Stimulated activated CD4-positive, alpha-beta T cell treated with anti-CD3 and anti-CD28 coated beads, TNF-alpha, amount 100 ng/mL, for 4 hours (primary cell): ENCODE measurements around the gene APLF.
"Not testable (repeated sequence)": the region's sequence is repeated elsewhere in the genome, so short reads cannot be mapped to it uniquely, and the experiment has no call there.

ENCODE experiments used
- DNase-seq, 3 experiments: peaks; one replicate each; pipeline ENCODE4 v3.0.0-alpha.2; 2020; ENCODE audit warnings: low read depth in 3 of 3

APLF gene

DNA sequence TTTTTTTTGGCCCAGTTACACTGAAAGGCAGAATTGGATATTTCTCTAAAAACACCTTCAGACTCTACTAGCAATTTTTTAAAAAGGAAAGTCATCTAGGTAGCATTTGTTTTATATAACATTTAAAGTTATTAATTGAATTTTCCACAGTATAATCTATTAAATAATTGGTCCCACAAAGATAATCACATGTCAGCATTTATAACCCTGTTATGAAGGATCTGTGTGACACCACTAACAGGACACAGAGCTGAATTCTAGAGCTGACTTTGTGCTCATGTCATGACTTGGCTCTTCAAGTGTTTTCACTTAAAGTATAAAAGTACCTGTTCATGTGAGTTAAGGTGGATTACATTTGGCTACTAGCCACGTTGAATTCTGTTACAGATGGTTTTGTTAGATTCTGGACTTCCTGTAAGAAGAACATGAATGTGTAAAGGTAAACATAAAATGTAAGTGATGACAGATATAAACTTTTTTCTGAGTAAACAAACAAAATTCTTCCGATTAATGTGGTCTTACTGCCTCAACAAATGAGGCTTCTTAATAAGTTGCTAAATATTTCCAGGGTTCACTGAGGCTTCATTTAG is 106.9 kb downstream of the APLF start:
- no peak for DNase-seq

DNA sequence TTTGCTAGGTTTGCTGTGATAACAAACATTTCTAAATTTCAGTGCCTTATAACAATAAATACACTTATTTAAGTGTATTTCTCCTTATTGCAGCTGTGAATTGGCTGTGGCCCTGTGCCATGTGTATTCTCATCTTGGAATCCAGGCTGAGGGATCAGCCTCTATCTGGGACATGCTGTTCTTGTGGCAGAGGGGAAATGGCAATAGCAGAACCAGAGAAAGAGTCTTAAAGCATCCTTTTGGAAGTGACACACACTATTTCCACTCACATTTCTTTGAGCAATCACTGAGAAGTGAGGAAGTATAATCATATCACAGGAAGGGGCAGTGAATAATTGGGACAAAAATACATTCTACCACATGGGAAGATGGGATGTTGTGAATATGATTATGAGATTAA is 109.8 kb downstream of the APLF start:
- DNase-seq: no peak

DNA sequence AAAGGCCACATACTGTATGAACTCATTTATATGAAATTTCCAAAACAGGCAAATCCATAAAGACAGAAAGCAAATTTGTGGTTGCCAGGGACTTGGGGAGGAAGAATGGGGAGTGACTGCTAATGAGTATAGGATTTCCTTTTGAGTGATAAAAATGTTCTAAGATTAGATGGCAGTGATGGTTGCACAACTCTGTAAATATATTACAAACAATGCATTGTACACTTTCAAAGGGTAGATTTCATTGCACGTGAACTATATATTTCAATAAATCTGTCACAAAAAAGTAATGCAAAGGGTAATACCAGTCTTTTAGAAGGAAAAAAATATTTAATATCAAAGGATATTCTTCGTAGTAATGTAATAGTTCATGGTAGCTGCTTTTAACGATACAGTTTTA is 112.3 kb downstream of the APLF start:
- no peak for DNase-seq

DNA sequence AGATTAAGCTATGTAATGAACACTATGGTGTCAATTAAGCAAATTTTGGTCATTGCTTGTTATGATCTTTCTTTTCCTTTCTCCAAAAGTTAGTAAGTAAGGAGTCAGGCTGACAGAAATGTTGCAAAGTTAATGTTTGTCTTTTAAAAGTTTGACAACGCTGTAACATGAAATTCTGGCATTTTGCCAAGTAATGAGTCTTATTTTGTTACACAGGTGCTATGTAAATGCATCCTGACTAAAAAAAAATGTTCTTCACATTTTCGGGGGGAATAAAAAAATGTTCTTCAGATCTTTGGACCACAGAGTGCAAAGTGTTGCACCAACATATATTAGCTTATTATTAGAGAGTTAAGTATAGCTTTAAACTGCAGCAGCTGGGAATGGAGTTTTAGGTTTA is 121.2 kb downstream of the APLF start:
- DNase-seq: no peak

DNA sequence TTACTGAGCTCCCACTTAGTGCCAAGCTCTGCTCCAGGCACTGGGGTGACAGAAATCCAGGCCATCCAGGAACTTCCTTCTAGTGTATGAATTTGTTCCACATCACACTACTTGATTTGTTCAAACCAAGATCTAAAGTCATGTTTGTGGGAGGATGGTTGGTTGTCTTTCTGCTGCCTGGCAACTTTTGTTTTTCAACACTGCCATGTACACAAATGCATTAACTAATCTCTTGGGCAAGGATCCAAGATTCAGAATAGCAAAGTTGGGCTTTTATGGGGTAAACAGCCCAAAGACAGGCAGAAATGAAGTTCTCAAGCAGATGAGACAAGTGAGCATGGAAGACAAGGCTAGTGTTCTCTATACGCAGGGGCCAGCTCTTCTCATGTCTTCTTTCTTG is 122.6 kb downstream of the APLF start:
- no peak for DNase-seq

DNA sequence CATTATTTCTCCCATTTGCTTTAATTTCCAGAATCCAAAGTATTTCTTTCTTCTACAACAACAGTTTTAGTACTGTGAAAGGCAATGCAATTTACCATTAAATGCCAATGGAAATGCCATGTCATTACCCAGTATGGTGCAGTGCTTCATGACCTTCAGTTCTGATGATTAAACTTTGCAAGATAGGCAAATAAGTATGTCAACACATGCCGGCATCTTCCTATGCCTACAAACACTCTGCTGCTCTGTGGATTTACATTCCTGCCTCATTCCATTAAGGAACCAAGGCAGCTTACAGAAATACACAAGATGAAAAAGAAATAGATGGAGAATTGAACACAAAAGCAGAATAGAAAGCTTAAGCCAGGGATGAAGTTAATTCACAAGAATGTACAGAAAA is 123.3 kb downstream of the APLF start:
- no peak for DNase-seq

DNA sequence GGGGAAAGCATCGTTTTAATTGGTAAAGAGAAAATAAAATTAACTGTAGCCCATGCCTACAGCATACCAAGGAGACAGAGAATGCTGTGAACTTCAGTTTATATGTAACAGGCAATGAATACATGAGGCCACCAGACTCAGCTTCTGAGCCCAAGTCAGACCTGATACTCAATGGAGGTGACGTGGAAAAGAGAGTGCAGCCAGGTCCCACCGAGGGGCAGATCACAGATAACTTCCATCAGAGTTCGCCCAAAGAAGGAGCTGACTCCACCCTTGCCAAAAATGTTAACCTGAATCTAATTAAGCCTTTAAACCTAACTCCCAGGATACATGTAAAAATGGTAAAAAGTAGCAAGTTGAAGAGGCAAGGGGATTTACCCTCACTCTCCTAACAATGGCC is 123.8 kb downstream of the APLF start:
- no peak for DNase-seq

DNA sequence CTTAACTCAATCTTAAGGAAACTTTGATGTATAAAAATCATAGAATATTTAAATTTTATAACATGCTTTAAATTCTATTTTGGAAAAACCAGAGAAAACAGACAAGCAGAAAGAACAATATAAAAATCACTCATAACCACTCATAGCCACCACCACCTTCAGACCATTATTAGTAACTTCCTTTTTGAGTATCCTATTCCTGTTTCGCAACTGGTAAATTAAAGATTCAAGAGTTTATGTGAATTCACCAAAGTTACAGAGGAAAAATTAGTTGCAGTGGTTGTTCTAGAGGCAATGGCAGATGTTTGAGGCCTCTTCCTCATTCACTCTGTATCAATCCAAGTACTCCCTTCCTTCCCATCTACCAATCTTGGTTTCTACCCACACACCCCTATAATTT is 126.7 kb downstream of the APLF start:
- DNase-seq: no peak

DNA sequence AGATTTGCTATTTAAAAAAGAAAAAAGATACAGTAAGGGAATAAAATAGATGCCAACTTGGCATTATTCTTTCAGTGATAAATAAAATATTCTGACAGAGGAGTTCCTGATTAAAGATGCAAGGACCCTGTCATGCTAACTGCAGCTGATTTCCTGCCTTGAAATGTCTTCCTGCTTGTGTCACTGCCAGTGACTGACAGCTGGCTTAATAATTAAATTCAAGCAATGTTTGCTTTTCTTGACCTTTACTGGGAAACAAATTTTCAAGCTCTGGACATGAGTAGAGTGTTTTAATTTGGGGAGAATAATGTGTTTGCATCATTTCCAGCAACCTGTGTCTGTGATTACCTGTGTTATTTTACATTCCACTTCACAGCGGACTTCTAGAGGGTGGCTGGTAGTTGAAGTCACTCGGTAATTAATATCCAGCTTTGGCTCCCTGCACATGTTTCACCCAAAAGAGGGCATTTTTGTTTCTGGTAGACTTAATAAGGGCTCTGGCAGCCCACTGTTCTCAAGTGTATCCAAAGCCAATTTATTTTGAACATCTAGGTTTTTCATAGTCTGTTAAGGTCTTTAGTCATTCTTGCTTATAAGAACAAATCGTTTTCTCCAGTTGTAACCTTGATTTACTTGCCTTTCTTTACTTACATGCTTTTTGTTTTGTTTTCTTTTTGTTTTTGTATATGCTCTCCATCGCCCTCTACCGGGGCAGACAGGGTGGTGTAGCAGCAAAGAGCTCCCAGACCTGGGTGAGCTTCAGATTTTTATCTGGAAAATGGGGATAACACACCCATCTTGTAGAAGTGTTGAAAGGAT is 127.5 kb downstream of the APLF start:
- DNase-seq: peak in 2 of 3 experiments; percentile 19 to 37

DNA sequence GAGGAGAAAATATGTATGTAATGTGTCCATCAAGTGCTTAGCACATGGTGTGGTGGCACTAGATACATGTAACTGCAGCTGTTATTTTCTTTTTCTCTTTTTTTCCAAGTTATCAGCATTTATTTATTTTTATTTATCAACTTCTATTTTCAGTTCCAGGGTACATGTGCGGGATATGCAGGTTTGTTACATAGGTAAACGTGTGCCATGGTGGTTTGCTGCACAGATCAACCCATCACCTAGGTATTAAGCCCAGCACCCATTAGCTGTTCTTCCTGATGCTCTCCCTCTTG is 128.1 kb downstream of the APLF start:
- not testable (repeated sequence) for DNase-seq

DNA sequence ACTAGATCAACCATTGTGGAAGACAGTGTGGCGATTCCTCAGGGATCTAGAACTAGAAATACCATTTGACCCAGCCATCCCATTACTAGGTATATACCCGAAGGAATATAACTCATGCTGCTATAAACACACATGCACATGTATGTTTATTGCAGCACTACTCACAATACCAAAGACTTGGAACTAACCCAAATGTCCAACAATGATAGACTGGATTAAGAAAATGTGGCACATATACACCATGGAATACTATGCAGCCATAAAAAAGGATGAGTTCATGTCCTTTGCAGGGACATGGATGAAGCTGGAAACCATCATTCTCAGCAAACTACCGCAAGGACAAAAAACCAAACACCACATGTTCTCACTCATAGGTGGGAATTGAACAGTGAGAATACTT is 133.1 kb downstream of the APLF start:
- not testable (repeated sequence) for DNase-seq

DNA sequence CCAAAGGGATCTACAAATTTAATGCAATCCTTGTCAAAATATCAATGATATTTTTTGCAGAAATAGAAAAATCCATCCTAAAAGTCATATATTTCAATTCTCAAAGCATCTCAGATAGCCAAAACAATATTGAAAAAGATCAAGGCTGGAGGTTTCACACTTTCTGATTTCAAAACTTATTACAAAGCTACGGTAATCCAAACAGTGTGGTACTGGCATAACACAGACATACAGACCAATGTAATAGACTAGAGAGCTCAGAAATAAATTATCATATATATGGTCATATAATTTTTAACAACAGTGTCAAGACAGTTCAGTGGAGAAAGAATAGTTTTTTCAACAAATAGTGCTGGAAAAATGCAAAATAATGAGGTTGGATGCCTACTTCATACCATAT is 135.7 kb downstream of the APLF start:
- DNase-seq: no peak

DNA sequence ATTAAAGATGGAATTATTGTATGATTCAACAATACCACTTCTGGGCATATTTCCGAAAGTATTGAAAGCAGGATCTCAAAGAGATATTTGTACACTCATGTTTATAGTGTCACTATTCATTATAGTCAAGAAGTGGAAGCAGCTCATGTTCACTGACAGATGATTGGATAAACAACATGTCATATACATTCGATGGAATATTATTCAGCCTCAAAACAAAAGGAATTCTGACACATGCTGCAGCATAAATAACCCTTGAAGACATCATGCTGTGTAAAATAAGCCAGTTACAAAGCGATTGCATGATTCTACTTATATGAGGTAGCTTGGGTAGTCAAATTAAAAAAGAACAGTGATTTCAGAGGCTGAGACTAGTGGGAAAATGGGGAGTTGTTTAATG is 136.7 kb downstream of the APLF start:
- no peak for DNase-seq

DNA sequence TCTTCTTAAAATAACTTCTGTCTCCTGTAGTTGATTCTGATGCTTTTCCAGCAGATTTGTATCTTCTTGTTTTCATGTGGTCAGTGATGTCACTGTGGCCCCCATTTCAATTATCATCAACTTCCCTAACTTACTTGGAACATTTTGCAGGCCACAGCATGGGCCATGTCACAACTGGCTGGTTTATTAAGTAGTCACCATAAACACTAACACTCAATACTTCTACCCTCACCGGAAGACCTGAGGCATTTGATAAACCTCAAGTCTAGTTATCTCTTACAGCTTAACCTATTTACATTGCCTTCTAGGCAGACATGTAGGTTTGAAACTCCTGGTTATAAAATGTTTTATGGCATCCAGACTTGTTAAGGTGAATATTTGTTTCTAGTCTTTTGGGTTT is 138.6 kb downstream of the APLF start:
- DNase-seq: no peak

DNA sequence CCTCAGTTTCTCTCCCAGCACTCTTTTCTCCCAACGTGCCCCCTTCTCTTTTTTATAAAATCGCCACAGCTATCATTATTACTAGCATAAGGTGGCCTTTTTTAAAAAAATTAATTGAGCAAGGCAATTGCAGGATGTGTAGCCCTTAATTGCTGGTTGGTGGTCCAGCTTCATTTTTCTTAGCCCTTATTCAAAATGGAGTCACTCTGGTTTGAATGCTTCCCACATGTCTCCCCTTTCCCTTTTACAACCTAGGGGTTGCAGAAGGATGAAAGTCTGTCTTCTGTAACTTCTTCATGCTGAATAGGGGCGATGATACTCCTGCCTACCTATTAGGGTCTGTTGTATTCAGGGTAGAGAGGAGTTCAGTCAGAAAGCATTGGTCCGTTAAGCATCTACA is 139.4 kb downstream of the APLF start:
- DNase-seq: no peak

DNA sequence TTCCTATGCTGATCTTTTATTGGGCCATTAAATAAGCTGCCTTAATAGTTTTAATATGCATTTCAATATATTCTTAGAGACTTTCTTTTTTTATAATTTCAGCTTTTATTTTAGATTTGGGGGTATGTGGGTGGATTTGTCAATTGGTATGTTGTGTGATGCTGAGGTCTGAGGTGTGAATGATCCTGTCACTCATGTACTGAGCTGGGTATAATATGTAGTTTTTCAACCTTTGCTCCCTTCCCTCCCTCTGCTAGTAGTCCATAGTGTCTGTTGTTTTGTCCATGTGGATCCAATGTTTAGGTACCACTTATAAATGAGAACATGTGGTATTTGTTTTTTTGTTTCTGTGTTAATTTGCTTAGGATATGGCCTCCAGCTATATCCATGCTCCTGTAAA is 140.5 kb downstream of the APLF start:
- DNase-seq: no peak

DNA sequence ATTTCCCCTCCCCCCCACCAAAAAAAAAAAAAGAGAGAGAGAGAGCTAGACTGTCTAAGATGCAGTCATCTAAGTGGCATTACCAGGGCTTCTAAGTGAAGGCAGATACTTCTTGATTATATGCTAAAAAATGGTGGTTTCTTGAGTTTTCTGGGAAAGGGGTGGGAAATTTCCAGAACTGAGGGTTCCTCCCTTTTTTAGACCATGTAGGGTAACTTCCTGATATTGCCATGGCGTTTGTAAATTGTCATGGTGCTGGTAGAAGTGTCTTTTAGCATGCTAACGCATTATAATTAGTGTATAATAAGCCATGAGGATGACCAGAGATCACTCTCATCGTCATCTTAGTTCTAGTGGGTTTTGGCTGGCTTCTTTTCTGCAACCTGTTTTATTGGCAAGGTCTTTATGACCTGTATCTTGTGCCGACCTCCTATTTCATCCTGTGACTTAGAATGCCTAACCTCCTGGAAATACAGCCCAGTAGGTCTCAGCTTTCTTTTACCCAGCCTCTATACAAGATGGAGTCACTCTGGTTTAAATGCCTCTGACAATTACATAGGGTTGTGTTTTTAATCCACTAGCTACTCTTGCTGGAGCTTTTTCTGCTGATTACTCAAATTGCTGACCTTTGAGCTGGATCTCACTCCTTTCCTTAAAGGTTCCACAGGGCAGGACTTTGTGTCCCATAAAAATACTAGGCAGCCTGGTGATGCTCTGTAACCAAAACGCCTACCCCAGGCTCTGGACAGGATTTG is 145.6 kb downstream of the APLF start:
- DNase-seq: no peak

DNA sequence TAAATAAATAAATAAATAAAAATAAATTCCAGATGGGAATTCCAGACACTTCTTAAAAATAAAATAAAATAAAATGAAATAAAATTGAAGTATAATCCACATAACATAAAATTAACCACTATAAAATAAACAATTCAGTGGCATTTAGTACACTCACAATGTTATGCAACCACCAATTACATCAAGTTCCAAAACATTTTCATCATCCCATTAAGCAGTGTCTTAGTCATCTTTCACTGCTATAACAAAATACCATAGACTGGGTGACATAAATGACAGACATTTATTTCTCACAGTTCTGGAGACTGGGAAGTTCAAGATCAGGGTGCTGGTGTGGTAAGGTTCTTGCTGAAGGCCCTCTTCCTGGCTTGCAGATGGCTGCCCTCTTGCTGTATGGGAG is 153.4 kb downstream of the APLF start:
- DNase-seq: no peak

DNA sequence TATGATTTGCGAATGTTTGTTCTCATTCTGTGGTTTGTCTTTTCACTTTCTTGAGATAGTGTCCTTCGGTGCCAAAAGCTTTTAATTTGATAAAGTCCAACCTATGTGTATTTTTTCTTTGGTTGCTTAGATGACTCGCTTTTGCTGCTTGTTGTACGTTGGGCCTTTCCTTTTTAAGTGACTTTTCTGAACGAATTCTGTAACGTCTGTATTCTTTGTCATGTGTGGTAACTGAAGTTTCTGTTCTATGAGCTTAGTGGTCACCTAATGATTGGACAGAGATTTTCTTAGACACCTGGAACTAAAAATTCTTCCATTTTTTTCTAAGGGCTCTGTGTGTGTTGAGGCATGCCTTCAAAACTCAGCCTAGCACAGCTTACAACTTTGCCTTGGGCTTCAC is 156.4 kb downstream of the APLF start:
- DNase-seq: no peak

DNA sequence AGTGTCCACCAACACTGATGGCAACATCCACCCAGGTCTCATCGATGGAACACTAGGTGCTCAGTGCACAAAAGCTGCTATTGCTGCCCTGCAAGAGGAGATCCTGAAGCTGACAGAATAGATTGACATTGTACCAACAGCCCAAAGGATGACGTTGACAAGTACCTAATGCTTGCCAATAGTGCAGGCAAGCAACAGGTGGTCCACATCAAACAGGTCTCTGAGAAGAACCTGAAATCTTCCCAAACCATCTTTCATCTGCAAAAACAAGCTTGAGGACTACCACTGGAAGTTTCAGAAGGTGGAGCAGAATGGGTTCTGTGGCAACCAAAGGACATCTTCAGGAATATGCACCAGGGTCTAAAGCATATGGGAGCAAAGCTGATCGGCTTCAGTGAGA is 160.2 kb downstream of the APLF start:
- no peak for DNase-seq
